Epithelial cell of esophagus (primary cell): Measurements from ENCODE around the gene SPTBN1.

Experiments used
- DNase-seq: peaks from one replicate; pipeline ENCODE4 v3.0.0; 2010; ENCODE audit warnings: low read depth
- H3K4me3 ChIP-seq: 2 replicates; pipeline ENCODE4 v1.5.1; 2011; ENCODE audit warnings: mild to moderate bottlenecking, low read length, control low read depth
- CTCF ChIP-seq: IDR thresholded peaks from 2 replicates; pipeline ENCODE4 v1.5.1; 2011; ENCODE audit warnings: low read depth, mild to moderate bottlenecking, low read length, control low read depth, inconsistent platforms; ENCODE audit not compliant: insufficient read depth; ENCODE audit errors: missing control alignments

Gene SPTBN1

GRCh38 chr2:54497763-54498680 lies 41.9 kb downstream of the SPTBN1 start:
- DNase-seq = peak; percentile 21
- TF ChIP-seq CTCF = peak; percentile 42
- H3K4me3 ChIP-seq = no peak overlapping the region

GRCh38 chr2:54499661-54500060 lies 43.5 kb downstream of the SPTBN1 start:
- no peak for DNase-seq
- no peak overlapping the region for H3K4me3 ChIP-seq
- no peak for TF ChIP-seq CTCF

GRCh38 chr2:54500404-54501205 lies 44.5 kb downstream of the SPTBN1 start:
- H3K4me3 ChIP-seq = no peak overlapping the region
- DNase-seq = no peak
- TF ChIP-seq CTCF = no peak

GRCh38 chr2:54502731-54503130 lies 46.6 kb downstream of the SPTBN1 start:
- no peak for DNase-seq
- H3K4me3 ChIP-seq = no peak overlapping the region
- no peak for TF ChIP-seq CTCF

- peak; percentile 59 for TF ChIP-seq CTCF
- peak; percentile 49 for DNase-seq
- H3K4me3 ChIP-seq = no peak overlapping the region
Observed at GRCh38 chr2:54503192-54503591, 47.1 kb downstream of the SPTBN1 start.

GRCh38 chr2:54503828-54504227 lies 47.7 kb downstream of the SPTBN1 start:
- no peak for TF ChIP-seq CTCF
- no peak overlapping the region for H3K4me3 ChIP-seq
- DNase-seq = no peak
